Neural cell (in vitro differentiated cells): ENCODE measurements around the gene TACC2.

ENCODE experiments used
- EP300 ChIP-seq: fragments of 450-650 bp; conservative IDR thresholded peaks from 2 replicates; pipeline ENCODE4 v1.6.1; 2014; ENCODE audit warnings: antibody characterized with exemption, mild to moderate bottlenecking, moderate library complexity; ENCODE audit not compliant: poor library complexity, severe bottlenecking
- EZH2 ChIP-seq: fragments of 200-600, 300-800 bp; shearing (Covaris generic), sonication (generic); IDR thresholded peaks from 2 replicates; pipeline ENCODE4 v1.6.1; 2014; ENCODE audit warnings: antibody characterized with exemption, low read length, borderline replicate concordance, mild to moderate bottlenecking; ENCODE audit not compliant: insufficient read depth, poor library complexity, severe bottlenecking
- MXI1 ChIP-seq: fragments of 450-650 bp; conservative IDR thresholded peaks from 2 replicates; pipeline ENCODE4 v1.6.1; 2014; ENCODE audit warnings: antibody characterized with exemption, mild to moderate bottlenecking; ENCODE audit not compliant: poor library complexity, severe bottlenecking
- POLR2AphosphoS5 ChIP-seq: IDR thresholded peaks from 2 replicates; pipeline ENCODE4 v1.6.1; 2012
- RAD21 ChIP-seq: fragments of 450-650 bp; conservative IDR thresholded peaks from 2 replicates; pipeline ENCODE4 v1.6.1; 2014; ENCODE audit warnings: antibody characterized with exemption, mild to moderate bottlenecking, moderate library complexity
- TF ChIP-seq, protein P1 (sequence below): fragments of 450-650 bp; IDR thresholded peaks from 2 replicates; pipeline ENCODE4 v1.5.1; 2014; ENCODE audit warnings: antibody characterized with exemption, mild to moderate bottlenecking, moderate library complexity; ENCODE audit not compliant: poor library complexity, severe bottlenecking

DNA sequence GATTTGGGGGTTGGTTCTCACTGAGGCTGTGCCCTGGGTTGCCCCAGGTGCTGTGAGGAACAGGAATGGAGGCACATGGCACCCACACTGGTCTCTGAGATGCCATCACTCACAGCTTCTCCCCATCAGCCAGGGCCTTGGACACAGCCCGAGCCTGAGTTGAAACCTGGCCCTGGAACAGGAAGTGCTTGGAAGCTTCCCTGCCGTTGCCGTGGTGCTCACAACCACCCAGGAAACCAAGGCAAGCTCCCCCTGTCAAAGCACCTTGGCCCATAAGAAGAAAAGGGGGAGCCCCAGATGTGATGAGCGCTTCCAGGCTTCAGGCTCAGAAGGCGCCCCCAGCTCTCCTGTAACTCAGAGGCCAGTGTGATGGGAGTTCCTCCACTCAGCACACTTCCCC, 282.1 kb downstream of the TACC2 start, which contains the start of gene BTBD16:
- TF ChIP-seq, protein P1, sequence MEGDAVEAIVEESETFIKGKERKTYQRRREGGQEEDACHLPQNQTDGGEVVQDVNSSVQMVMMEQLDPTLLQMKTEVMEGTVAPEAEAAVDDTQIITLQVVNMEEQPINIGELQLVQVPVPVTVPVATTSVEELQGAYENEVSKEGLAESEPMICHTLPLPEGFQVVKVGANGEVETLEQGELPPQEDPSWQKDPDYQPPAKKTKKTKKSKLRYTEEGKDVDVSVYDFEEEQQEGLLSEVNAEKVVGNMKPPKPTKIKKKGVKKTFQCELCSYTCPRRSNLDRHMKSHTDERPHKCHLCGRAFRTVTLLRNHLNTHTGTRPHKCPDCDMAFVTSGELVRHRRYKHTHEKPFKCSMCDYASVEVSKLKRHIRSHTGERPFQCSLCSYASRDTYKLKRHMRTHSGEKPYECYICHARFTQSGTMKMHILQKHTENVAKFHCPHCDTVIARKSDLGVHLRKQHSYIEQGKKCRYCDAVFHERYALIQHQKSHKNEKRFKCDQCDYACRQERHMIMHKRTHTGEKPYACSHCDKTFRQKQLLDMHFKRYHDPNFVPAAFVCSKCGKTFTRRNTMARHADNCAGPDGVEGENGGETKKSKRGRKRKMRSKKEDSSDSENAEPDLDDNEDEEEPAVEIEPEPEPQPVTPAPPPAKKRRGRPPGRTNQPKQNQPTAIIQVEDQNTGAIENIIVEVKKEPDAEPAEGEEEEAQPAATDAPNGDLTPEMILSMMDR: no peak
- TF ChIP-seq EZH2 (no peak), RAD21 (no peak), POLR2AphosphoS5 (no peak), MXI1 (no peak), EP300 (no peak)
